Measurements from ENCODE around the gene MYBPHL.

MYBPHL gene

DNA sequence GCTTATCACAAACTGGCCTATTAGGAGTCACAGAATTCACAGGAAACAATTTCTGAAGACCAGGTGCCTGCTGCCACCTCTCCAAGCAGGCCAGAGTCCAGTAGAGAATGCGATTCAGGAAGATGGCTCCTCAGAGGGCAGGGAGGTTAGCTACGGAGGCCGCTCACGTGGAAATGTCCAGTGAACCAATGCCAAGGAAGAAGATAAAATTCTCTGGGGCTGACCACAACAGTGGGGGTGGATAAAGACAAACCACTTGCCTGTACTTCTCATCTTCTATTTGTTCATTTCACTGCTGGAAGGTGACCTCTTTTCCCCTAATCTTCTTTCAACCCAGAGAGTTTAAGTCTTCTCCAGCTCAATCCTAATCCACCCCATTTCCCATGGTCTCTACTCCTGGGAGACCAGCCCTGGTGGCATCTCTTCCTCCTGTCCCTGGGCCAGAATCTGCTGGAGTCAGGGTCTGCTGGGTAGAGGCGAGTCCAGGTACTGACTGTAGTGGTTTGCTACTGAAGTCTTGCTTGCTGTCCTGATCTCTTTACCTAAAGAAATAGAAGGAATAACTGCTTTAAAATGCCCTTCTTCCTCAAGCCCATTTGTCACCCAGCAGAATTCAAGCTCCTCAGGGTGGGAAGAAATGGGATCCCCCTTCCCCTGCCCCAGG, 27.1 kb downstream of the MYBPHL start:
- DNase-seq (ENCODE audit: low spot score) = no peak

DNA sequence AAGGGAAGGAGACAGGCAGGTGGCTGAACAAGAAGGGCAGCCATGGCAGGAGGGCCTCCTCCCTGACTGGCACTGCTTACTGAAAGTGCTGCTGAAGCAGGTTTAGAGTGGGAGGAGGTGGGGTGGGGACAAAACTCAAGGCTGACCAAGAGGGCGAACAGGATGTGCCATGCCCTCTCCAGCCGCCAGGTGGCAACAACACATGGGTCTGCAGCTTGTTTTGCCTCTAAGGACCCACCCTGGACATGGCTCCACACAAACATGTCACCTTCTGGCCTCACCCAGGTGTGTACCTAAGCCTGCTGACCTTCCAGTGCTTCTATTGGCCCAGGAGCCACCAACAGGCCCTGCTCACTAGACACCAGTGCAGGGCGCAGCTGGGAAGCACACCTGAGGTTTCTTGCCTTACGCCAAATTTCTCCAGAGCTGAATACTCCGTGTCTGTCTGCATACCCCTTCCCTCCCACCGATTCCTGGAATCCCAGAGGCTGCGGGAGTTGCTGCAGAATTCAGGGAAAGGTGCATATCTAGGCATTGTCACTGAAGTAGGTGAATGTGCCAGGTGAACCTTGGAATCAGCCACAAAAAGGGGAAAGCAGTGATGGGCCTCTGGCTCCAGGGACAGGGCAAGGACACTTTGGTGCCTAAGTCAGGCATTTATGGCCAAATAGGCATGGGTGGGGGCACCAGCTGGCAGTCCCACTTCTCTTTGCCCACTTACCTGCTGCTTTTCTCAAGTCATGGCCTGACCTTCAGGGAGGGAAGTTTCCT, 29.2 kb downstream of the MYBPHL start:
- peak; percentile 90 for DNase-seq (ENCODE audit: low spot score)

DNA sequence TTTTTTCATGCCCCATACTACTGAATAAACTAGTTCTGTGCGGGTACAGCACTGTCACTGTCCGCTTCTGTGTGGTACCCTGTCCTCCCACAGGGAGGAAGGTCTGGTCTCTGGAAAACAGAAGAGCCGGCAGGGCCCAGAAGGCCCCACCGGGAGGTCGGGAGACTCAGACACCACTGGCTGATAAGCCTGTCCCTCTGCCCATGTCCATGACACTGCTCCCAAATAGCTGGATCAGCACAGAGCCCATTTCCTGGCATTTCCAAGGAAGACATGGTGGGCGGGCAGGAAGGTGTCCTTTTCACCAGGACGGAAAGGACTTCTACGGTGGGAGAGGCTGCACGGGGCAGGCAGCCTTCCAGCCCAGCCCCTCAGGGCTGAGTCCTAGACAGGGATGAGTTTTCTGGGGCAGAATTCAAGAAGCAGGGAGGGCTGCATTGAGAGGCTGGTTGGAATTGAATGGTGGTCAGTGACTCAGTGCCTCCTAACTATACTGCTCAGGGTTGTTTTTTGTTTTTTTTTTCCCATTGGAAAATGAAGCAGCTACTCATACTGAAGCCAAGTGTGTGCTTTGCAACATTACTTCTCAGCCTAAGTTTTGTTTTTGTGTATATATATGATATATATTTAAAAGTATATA, 31.0 kb downstream of the MYBPHL start:
- no peak for DNase-seq (ENCODE audit: low spot score)

DNA sequence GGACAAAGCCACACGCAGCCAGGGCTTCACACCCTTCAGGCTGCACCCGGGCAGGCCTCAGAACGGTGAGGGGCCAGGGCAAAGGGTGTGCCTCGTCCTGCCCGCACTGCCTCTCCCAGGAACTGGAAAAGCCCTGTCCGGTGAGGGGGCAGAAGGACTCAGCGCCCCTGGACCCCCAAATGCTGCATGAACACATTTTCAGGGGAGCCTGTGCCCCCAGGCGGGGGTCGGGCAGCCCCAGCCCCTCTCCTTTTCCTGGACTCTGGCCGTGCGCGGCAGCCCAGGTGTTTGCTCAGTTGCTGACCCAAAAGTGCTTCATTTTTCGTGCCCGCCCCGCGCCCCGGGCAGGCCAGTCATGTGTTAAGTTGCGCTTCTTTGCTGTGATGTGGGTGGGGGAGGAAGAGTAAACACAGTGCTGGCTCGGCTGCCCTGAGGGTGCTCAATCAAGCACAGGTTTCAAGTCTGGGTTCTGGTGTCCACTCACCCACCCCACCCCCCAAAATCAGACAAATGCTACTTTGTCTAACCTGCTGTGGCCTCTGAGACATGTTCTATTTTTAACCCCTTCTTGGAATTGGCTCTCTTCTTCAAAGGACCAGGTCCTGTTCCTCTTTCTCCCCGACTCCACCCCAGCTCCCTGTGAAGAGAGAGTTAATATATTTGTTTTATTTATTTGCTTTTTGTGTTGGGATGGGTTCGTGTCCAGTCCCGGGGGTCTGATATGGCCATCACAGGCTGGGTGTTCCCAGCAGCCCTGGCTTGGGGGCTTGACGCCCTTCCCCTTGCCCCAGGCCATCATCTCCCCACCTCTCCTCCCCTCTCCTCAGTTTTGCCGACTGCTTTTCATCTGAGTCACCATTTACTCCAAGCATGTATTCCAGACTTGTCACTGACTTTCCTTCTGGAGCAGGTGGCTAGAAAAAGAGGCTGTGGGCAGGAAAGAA, 32.0 kb downstream of the MYBPHL start:
- DNase-seq (ENCODE audit: low spot score) = no peak

DNA sequence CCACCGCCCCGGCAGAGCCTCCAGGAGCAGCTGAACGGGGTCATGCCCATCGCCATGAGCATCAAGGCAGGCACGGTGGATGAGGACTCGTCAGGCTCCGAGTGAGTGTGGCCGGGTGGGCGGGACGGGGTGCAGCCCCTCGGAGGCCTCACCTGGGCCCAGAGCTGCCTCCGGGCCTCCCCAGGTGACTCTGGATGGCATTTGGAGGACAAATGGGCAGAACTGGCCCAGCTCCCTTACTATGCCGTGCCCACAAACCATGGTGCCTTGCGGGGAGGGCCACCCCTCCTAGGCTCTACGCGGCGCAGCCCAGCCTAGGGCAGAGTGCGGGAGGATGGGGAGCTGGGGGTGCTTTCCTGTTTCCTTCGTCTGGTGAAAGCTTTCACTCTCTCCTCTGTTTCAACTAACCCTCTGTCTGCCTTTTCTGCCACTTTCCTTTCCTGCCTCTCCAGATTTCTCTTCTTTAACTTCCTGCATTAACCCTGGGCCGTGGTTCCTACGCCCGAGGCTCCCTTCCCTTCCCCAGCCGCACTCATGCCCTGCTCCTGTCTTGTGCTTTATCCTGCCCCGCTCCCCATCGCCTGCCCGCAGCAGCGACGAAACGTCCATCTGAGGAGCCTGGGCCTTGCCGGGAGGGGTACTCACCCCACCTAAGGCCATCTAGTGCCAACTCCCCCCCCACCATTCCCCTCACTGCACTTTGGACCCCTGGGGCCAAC, 33.1 kb downstream of the MYBPHL start:
- DNase-seq (ENCODE audit: low spot score) = no peak

DNA sequence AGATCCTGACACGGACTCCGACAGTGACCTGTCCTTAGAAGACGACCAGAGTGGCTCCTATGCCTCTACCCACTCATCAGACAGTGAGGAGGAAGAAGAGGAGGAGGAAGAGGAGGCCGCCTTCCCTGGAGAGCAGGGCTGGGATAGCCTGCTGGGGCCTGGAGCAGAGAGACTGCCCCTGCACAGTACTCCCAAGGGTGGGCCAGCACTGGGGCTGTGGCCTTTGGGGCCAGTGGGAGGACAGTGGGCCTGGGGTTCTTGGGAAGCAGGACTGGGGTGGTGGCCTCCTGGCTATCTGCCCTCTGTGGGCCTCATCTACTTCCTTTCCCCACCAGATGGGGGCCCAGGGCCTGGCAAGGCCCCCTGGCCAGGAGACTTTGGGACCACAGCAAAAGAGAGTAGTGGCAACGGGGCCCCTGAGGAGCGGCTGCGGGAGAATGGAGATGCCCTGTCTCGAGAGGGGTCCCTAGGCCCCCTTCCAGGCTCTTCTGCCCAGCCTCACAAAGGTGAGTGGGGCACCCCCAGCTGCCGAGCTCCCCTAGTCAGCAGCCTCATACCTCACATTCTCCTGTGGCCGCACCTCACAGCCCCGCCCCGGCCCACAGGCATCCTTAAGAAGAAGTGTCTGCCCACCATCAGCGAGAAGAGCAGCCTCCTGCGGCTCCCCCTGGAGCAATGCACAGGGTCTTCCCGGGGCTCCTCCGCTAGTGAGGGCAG, 33.8 kb downstream of the MYBPHL start:
- no peak for DNase-seq (ENCODE audit: low spot score)

DNA sequence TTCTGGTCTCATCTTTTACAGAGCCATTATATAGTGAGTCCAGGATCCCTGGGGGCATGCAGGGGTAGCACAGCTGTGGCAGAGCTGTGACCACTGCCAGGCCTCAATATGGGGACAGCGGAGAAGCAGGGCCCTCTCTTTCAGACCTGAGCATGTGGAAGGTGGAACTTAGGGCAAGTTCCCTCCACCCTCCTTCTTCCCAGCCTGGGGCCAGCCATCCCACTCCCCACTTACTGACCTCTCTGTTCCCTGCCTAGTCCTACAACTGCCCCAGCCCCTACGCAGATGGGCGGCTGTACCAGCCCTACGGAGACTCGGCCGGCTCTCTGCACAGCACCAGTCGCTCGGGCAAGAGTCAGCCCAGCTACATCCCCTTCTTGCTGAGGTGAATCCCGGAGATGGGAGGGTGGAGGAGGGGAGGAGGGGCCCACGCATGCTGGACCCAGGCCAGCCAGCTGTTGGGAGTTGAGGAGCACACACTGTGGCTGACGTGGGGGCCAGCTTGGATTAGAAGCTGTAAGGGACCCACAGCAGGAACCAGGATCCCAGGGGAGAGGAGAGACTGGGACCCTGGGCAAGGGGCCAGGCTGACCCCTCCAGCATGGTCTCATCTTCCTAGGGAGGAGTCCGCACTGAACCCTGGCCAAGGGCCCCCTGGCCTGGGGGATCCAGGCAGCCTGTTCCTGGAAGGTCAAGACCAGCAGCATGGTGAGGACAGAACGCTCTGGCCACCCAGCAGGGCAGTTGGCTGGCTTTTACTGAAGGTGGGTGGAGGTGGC, 34.6 kb downstream of the MYBPHL start:
- no peak for DNase-seq (ENCODE audit: low spot score)

DNA sequence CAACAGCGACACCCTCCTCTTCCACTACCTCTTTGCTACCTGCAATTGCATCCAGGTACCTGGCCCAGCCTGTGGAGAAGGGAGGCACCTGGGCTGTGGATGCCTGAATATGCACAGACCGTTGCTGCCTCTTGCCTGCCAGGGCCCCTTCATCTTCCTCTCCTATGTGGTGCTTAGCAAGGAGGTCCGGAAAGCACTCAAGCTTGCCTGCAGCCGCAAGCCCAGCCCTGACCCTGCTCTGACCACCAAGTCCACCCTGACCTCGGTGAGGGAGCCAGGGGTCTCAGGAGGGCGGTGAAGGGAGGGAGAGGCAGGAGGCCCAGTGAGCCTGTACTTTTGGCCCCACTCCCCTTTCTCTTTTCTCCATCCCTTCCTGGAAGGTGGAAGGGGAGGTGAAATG, 35.4 kb downstream of the MYBPHL start:
- no peak for DNase-seq (ENCODE audit: low spot score)

DNA sequence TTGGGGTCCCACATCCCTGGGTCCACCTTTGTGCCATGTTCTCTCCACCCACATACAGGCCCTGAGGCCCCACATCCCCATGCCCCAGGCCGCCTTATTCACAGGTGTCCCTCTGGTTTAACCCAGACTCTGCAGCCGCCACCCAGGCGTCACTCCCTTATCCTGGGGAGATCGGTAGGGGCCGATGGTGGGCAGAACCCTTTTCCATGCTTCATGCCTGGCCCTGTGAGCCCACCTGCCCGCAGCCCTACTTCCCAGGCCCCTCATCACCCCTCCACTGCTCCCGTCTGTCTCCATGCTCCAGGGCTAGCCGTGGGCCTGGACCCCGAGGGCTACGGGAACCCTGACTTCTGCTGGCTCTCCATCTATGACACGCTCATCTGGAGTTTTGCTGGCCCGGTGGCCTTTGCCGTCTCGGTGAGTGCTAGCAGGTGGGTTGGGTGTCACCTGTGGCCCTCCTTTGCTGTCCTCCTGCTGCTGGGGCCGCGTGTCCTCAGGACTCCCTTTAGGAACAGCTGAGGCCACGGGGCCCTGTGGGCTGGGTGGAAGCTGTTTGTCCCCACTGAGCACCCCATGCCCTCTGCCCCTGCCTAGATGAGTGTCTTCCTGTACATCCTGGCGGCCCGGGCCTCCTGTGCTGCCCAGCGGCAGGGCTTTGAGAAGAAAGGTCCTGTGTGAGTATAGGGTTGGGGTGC, 36.0 kb downstream of the MYBPHL start:
- no peak for DNase-seq (ENCODE audit: low spot score)

DNA sequence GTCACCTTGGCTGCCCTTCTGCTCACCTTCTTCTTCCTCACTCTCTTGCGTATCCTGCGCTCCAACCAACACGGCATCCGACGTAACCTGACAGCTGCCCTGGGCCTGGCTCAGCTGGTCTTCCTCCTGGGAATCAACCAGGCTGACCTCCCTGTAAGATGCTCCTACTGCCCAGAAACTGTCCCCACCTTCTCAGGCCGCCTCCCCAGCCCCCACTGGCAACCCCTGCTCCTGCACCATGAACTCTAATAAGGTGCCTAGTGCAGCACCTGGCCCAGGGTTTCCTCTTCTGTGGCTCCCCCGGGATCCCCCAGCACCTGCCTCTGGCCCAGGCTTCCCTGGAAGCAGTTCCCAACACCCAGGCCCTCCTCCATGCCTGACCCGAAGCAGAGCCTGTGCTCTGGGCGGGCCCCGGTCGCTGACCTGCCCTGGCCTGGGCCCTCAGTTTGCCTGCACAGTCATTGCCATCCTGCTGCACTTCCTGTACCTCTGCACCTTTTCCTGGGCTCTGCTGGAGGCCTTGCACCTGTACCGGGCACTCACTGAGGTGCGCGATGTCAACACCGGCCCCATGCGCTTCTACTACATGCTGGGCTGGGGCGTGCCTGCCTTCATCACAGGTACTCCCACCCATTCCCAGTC, 36.7 kb downstream of the MYBPHL start:
- DNase-seq (ENCODE audit: low spot score) = no peak

DNA sequence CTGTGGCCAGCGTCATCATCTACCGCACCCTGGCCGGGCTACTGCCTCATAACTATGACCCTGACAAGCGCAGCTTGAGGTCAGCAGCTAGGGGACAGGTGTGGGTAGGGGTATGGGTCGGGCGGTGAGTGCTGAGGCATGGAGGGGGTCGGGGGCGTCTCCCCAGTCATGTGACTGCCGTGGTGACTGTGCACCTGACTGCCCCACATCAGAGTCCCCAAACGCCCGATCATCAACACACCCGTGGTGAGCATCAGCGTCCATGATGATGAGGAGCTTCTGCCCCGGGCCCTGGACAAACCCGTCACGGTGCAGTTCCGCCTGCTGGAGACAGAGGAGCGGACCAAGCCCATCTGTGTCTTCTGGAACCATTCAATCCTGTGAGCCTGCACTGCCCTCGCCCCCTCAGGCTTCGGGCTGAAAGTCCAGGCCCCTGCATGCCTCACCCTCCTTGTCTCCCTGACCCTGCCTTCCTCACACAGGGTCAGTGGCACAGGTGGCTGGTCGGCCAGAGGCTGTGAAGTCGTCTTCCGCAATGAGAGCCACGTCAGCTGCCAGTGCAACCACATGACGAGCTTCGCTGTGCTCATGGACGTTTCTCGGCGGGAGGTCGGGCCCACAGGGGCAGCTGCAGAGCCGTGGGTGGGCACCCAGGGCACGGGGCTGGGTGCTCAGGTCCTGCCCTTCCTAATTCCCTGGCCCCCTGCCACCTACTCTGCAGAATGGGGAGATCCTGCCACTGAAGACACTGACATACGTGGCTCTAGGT, 37.4 kb downstream of the MYBPHL start:
- no peak for DNase-seq (ENCODE audit: low spot score)

DNA sequence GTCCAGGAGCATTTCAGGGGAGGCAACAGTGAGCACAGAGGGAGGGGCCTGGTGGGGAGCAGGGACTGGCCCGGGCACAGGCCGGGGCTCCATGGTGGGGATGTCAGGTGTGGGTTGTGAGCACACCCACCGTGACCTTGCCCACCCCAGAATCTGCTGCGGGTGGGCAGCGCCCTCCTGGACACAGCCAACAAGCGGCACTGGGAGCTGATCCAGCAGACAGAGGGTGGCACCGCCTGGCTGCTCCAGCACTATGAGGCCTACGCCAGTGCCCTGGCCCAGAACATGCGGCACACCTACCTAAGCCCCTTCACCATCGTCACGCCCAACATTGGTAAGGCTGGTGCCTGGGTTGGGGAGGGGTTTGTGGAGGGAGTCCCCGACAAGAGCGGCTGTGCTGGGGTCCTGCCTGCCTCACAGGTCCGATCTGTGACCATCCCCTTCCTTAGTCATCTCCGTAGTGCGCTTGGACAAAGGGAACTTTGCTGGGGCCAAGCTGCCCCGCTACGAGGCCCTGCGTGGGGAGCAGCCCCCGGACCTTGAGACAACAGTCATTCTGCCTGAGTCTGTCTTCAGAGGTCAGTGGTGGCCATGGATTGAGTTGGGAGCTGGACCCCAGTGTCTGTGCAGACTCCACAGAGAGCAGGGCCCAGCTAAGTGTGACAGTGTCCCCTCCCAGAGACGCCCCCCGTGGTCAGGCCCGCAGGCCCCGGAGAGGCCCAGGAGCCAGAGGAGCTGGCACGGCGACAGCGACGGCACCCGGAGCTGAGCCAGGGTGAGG, 38.2 kb downstream of the MYBPHL start:
- no peak for DNase-seq (ENCODE audit: low spot score)

DNA sequence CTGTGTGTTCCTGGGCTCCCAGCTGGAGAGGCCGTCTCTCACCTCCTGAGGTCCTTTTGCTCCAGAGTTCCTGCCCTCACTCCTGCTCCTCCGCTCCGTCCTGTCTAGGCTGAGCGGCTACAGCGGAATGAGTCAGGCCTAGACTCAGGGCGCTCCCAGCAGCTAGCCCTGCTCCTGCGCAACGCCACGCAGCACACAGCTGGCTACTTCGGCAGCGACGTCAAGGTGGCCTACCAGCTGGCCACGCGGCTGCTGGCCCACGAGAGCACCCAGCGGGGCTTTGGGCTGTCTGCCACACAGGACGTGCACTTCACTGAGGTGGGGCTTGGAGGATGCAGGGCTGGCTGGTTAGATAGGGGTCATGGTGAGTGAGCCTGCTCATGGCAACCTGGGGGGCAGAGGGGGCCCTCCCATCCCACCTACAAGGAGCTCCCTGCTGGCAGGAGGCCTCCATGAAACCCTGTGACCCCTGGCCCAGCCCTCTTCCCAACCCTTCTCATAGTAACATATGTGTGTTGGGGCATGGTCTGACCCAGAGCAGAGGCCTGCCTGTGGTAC, 39.0 kb downstream of the MYBPHL start:
- DNase-seq (ENCODE audit: low spot score) = no peak

DNA sequence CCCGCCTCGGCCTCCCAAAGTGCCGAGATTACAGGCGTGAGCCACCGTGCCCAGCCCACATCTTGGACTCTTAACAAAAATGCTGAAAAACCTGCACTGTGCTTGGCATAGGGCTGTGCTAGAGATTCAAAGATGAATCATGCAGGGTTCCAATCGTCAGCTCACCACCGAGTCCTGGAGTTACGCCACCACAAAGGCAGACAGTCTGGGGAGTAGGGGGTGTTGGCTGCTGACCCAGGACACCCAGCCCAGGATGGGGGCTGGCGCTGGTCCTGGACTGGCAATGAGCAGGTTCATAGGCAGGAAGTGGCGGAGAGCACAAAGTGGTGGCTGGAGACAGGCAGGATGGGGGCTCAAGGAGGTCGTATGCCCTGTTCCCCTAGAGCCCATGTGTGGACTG, 39.8 kb downstream of the MYBPHL start:
- DNase-seq (ENCODE audit: low spot score) = no peak

DNA sequence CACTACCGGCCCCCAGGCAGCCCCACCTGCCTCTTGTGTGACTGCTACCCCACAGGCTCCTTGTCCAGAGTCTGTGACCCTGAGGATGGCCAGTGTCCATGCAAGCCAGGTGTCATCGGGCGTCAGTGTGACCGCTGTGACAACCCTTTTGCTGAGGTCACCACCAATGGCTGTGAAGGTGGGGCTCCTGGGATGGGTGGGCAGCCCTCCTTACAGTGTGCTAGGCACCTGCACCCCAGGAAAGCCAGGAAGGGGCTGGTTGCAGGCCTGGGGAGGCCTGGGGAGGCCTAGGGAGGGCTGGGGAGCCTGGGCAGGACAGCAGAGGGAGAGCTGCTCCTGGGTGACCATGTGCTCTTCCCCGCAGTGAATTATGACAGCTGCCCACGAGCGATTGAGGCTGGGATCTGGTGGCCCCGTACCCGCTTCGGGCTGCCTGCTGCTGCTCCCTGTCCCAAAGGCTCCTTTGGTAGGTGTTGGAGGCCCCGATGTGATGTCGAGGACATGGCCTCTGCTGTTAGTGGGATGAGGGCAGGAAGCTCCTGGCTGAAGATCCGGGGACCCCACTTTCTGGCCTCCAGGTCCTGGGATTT, 41.0 kb downstream of the MYBPHL start:
- no peak for DNase-seq (ENCODE audit: low spot score)

DNA sequence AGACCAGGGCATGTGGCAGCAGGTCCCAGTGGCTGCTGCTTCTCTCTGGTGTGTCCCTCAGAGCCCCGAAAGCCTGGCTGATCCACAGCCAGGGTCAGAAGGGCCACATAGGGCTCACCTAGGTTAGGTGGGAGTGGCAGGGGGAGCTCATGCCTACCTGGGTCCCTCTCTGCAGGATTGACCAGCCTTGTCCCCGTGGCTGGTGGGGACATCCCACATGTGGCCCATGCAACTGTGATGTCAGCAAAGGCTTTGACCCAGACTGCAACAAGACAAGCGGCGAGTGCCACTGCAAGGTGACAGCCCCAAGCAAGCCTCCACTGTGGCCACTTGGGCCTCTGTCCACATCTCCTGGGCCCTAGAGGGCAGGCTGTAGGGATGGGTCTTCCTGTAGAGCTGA, 41.8 kb downstream of the MYBPHL start:
- DNase-seq (ENCODE audit: low spot score) = no peak

DNA sequence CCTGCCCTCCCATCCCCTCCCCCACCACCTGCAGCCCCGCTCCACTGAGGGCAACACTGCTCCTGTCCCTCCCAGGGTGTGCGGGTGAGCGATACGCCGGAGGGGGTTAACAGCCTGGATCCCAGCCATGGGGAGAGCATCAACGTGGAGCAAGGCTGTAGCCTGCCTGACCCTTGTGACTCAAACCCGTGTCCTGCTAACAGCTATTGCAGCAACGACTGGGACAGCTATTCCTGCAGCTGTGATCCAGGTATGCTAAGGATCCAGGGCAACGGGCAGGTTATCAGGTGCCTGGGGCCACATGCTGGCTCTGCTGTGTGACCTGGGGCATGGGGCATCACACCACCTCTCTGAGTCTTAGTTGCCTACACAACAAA, 42.4 kb downstream of the MYBPHL start:
- DNase-seq (ENCODE audit: low spot score) = no peak

Data from HuH-7 (cell line).